GM18867 (cell line): ENCODE measurements around the gene PITHD1.
"Not testable (repeated sequence)": the region's sequence is repeated elsewhere in the genome, so short reads cannot be mapped to it uniquely, and the experiment has no call there.

Experiments used
- ATAC-seq: cut with Tn5 transposase; IDR thresholded peaks from one replicate; pipeline ENCODE4 v1.9.1; 2021; ENCODE audit warnings: mild to moderate bottlenecking, moderate library complexity; ENCODE audit not compliant: unreplicated experiment

PITHD1 gene

GRCh38 chr1:23823767-23824166, 45.5 kb downstream of the PITHD1 start:
- no peak for ATAC-seq

- no peak for ATAC-seq
These were observed 46.5 kb downstream of the PITHD1 start for GRCh38 chr1:23824711-23825075.

GRCh38 chr1:23825076-23825761, 47.0 kb downstream of the PITHD1 start, which contains the start of gene HMGCL:
TSS of gene HMGCL (minus strand) at chr1:23825429. CDS start at chr1:23825415, 14 bp downstream.
- ATAC-seq = peak; percentile 75

GRCh38 chr1:23825762-23826522, 47.7 kb downstream of the PITHD1 start:
- ATAC-seq = peak; percentile 65

GRCh38 chr1:23826590-23826989, 48.4 kb downstream of the PITHD1 start:
- ATAC-seq = not testable (repeated sequence)

DNA sequence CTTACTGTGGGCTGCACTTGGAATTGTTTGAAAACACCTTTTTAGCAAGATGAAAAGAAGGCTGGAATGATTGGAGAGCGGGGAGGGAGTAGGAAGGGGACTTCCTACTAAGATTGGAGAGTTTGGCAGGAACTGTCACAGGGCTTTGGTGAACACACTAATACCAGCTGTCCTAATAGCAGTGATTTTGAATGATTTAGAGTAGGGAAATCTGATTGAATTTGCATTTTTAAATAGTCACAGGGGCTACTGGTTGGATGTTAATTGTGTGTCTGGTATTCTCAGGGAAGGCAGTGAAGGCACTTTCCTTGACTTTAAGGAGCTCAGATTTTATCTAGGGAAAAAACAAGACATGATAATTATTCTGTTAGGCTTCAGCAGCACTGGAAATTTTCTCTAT, 49.5 kb downstream of the PITHD1 start:
- ATAC-seq = no peak

- not testable (repeated sequence) for ATAC-seq
These were observed 55.9 kb downstream of the PITHD1 start for GRCh38 chr1:23834156-23834555.

- ATAC-seq = no peak
These were observed 57.8 kb downstream of the PITHD1 start for GRCh38 chr1:23836037-23836436.
